RPMI7951 (cell line): ENCODE measurements around the gene TSPAN3. TPM values are rescaled to one million over a fixed set of nuclear protein-coding genes. Genes with fewer than 3 reads are reported as not detected.

Source experiments
- DNase-seq: peaks from one replicate; pipeline ENCODE4 v3.0.0-alpha.2; 2012; ENCODE audit warnings: low read depth
- total RNA-seq: library from RNA; depleted of rRNA; stranded (reverse); fragments of >200 nt; shearing (Covaris generic); gene quantifications from 2 replicates; pipeline ENCODE4 v1.2.3, GENCODE V29; 2014; rRNA removed

TSPAN3 gene
- total RNA-seq: 248 and 261 TPM in 2 replicates

DNA sequence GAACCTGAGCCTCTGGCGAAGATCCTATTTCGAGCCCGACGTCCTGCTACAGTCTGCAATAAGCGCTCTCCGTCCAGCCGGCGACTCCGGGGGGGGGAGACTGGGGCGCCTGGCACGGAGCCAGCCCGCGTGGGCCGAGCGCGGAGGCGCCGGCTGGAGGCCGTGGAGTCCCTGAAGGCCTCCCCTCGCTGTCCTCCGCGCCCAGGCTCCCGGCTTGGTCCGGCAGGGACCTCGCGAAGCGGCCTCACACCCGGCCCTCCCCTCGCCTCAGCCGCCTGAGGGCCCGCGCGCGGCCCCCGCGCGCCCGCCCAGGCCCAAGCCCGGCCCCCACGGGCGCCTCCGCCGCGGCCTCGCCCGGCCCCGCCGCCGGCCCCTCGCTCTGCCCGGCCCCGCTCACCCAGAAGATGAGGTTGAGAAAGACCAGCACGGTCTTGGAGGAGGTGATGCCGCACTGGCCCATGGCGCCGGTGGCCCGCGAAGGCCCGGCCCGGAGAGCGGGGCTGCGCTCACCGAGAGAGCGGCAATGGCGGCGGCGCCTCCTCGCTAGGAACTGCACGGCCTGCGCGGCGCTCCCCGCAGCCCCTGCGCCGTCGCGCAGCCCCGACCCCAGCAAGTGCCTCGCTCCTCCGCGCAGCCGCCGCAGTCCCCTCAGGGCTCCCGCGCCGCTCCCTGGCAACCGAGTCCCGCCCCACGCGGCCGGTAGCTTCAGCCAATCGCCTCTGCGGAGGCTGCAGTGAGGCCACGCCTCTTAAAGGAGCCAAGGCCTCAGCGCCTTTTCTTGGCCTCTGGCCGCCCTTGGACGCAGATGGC, at the start of gene TSPAN3:
TSPAN3 (minus strand) TSS at position 615 of the 810 bp plus-strand sequence; CDS start at position 460, 155 bp downstream.
- DNase-seq: peak; percentile 90

DNA sequence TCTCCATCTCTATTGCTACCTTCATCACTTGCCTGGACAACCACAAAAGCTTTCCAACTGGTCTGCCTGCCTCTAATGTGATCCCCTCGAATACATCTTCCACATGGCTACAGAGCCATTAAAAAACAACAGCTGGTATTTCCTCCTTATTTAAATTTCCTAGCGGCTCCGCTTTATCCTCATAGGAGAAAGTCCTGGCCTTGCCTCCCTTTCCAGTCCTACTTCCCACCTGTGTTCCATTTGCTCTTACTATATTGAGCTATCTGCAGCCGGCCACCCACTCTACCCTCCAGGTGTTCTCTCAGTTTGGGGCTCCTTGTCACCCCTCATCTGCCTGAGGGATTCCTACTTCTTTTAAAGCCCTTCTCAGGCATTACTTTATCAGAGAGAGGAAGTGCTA, 49.7 kb upstream of the TSPAN3 start:
- DNase-seq: no peak

DNA sequence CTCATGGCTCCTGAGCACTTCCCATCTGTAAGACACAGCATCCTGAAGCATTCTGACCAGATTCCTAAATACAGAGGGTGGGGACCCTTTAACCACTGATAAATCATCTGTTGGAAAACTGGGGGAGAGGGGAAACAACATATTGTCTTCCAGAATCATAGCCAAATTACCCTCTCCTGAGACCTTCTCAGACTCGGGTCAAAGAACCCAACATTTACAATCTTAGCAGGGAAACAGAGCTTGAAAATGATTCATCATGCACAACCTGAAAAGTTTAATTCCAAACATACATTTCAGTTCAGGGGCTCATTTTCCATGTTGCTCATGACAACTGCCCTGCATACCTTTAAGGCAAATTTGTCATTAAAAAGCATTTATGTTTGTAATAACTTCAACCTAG, 48.5 kb upstream of the TSPAN3 start:
- no peak for DNase-seq

DNA sequence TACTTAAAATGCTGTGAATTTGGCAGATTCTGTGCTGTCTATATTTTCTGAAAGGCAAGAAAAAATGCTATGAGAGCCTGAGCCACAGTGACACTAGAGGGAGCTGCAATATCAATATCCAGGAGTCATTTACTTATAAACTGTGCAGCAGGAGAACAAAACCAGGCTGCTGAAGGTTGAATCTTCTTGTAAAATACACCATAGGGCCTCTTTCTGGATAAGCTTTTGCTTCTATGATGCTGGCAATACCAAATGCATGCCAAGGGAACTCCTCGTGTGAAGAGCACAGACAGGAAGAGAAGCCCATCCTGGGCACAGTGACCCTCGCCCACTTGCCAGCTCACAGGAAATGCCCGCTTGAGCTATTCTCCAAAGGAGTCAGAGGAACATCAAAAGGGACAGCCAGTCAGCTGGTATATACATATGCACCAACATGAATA, 48.0 kb upstream of the TSPAN3 start:
- peak; percentile 71 for DNase-seq

DNA sequence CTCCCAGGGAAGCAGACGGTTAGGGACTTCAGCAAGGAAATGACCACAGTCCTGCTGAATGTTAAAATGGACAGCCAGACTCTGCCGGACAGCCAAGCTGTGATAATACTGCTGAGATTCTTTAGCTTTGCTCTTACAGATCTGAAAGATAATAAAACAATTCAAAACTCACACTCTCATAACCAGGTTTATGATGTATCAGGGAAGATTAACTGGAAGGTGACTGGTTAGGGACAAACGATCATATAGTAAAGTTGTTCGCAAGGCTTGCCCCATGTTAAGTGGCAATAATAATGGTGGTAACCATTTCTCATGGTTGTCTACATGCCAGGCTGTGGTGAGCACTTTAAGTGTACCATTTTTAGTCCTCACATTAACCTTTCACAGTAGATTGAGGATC, 44.3 kb upstream of the TSPAN3 start:
- DNase-seq: no peak

DNA sequence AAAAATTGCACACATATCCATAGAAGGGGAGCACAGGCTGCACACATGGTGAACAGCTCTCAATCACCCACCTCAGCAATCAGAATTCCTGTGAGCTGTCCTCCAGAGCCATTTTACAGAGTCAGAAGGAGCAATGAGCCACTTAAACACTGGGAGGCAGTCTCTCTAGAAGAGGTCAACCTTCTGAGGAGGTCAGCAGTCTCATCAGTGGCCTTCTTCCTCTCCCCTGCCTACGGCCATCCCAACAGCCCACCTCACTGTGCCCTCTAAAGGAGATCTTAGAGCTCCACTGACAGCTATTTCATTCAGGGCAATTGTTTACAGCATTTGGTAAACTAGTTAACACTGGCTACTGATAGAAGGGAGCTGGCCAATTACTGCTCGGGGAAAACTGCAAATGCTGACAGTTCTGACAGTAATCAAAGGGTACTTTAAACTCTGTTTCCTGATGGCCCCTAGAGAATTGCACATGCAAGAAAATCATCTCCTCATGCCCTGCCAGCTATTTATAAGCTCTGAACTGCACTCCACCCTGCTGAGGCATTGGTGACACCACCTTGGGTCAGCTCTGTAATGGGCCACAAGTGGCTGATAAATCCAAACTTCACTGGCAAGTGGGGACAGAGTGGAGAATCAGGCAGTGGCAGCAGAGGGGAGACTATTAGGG, 42.1 kb upstream of the TSPAN3 start:
- no peak for DNase-seq

DNA sequence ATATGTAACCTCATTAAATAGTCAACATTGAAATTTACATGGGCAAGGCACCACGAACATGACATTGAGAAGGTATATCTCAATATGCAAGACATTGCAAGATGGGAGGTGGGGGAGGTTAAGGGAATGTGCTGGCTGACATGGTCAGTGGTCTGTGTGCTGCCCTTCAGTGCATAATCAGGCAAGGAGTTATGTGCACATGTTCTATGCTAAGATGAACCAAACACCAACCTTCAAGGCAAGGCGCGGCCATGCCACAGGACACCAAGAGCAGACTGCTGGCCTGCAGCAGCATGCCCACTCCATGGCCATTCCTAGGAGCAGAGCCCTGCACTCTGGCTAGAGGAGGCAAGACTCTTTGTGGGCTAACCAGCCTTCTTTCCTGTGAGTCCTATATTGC, 40.9 kb upstream of the TSPAN3 start:
- no peak for DNase-seq

DNA sequence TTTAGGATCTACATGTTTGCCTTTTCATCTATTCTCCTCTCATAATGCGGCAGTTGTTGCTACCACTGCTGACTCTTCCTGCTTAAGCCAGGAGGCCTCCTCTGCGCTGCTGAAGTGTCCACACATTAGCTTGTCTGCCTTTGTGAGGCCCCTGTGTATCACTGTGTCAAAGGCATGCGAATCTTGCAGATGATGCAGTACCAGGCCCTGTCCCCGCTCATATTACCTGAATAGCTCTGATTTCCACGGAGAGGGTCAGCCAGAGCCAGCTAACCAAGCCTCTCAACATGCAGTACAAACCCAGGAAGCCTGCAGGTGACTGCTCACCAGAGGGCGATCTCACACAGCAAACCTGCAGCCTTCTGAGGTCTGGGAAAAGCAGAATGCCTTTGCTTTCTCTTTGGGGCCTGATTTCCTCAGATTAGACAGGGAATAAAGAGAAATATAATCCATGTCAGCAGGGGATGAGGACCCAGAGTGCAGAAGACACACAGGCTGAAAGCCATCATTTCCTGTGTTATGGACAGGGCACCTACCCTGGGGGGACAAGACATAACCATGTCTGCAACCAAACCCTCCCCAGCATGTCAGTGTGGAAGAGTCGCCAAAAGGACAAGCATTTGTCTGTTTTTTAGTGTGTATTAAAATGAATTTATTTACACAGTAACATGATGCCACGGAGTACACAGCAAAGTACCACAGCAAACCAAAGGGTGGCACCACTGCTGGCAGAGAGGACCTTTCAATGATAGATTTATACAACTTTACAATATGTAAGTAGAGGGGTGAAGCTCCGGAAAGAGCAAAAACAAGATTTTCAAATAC, 36.8 kb upstream of the TSPAN3 start:
- peak; percentile 45 for DNase-seq

DNA sequence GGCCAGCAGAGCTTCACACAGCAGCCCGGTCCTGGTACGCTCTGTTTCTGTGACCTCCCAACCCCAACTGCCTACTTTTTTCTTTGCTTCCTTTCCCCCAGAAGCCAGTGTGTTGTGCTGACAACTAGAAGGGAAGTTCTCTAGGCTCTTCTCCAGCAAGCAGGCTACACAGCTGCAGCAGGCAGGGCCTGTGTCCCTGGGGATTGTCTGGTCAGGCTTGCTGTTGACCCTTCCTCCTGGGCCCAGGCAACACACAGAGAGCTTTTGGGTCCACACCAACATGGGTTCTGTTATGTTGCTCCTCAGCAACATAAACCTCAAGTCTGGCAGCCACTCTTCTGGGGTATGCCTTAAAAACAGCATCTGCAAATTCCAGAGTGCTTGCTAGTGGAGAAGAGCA, 36.2 kb upstream of the TSPAN3 start:
- DNase-seq: no peak

DNA sequence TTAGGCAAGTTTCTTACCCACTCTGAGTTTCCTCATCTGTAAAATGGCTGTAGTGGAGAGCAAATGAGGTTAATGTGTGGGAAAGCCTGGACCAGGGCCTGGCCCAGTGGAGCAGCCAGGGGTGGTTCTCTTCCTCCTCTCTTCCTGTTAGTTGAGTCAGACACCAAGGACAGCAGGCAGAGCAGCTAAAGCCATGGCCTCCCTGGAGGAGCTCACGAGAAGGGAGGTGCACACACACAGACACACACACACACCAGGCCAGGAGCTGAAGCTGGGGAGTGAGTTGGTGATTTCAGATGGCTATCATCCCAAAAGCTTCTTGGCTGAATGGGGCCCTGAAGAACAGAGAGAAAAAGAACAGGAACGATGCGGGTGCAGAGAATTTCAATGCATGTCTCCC, 33.2 kb upstream of the TSPAN3 start:
- no peak for DNase-seq

DNA sequence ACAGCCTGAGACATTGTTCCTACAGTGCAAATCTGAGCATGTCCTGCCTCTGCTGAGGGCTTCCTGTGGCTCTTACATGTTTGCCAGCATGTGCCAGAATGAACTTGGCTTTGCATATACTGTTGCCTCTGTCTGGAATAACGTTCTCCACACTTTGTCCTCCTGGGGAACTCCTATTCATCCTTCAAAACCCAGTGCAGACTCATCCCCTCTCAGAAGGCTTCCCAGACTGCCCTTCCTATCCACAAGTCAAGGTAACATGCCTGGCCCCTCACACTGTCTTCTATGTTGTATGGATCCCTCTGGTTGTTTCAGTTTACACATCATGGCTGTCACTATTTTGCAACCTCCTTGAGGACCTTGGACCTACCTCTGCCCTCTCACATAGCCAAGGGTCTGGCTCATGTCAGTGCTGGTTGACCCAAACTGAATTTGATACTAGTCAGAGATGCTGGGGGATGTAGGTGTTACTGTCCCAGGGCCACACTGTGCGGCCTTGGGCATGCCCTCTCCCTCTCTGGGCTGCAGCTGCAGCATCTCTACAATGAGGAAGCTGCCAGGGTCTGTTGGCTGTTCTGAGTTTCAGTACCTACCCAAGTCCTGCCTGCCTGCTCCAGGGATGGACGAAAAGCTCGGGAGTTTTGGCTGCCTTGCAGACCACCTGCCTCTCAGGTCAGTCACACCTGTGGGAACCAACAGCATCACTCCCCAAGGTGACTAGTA, 29.0 kb upstream of the TSPAN3 start:
- no peak for DNase-seq

DNA sequence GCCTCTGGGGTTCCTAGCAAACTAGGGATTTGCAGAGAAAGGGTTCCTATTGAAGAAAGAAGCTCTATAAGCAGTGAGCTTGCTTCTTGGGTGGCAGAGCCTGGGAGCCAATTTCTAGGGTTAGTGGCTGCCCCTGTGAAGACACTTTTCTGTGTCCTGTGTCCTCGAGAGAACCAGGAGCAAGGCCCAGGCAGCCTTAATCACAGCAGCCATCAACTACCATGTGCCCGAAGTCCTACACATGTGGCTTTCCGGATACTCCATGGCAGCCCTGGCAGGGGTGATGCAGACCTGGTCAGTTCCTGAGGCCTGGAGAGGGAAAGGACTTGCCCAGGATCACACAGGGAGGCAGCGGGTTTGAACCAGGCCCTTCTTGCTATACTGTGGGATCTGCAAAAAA, 27.7 kb upstream of the TSPAN3 start:
- no peak for DNase-seq

DNA sequence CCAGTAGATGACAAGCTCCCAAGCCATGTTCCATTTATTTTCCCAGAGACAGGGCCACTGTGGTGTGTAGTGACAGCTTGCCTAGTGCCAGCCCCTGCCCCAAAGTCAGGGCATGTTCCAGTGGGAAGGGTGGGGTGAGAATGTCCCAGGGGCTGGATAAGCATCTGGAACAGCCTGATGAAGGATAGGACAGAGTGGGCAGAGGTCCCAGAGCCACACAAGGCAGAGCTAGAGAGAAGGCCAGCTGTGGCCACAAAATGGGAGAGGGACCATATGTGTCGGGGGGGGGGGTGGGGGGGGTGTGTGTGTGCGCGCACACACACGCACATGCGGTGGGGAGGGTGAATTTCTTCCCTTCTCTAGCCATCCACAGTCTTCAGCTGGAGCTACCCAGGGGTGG, 27.0 kb upstream of the TSPAN3 start:
- no peak for DNase-seq

DNA sequence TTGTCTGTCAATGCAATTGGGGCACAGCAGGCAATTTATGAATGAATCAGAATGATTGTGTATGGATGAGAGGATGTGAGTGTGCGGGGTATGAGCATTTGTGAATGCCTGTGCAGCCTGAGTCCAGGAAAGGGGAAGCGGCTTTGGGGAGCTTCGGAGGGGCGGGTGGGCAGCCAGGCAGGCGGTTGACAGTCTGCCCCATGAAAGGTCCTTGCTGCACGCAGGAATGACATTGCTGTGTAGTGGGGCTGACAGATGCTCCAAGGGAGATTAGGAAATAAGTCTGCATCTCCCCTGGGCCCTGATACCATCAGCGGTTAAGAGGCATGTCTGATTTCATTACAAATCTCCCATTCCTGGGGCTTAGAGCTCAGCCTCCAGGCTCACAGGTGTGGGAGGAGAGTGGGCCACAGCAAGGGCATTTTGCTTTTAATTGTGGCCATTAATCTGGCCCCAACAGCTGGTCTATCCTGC, 26.4 kb upstream of the TSPAN3 start:
- DNase-seq: peak; percentile 11

DNA sequence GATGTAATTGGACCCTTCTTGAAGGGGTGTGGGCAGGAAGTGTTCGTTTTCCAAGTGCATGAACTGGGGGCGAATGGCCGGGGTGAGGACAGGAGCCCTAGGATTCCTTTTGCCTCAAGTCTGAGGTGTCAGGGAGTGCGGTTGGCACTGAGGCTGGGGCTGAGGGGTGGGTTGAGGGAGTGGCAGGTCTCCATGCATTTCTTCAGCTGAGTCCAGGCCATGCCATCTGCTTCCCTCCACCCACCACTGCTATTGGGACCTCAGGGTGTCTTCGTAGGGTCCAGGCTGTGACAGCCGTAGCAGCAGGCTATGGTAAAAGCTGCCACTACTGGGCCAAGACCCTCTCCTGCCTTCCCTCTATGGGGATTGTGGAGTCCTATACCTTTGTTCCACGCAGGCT, 25.6 kb upstream of the TSPAN3 start:
- no peak for DNase-seq

DNA sequence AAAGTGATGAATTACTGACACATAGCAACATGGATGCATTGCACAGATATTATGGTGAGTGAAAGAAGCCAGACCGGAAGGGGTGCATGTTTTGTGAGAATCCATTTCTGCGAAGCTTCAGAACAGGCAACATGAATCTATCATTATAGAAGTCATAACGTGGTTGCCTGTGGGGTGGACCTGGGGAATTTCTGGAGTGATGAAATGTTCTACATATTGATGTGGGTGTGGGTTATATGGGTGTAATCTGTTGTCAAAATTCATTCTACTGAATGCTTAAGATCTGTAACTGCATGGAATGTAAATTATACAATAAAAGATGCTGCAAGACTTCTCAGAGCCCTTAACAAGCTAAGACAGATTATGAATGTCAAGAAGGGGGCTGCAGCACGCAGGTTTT, 25.2 kb upstream of the TSPAN3 start:
- no peak for DNase-seq

DNA sequence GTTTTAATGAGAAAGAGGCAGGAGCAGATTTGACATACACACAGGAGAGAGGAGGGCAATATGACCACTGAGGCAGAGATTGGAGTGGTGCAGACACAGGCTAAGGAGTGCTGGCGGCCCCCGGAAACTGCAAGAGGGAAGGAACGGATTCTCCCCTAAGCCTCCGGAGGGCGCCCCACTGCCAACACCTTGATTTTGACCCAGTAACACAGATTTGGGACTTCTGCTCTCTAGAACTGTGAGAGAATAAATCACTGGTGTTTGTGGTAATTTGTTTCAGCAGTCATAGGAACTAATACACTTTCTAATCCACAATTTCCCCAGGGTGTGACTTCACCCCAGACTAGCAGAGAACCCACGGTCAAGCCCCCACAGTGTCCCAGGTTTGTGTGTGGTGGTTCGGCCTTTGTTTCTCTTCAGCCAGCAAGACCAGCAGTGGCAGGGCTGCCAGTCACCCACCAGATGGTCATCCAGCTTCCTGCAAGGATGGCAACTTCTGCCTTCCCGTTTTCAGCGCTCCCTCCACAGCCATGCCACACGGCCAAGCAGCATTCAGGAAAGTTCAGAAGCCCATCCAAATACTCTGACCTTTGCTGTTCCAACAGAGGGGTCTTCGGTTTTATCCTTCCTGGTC, 23.6 kb upstream of the TSPAN3 start:
- DNase-seq: no peak

DNA sequence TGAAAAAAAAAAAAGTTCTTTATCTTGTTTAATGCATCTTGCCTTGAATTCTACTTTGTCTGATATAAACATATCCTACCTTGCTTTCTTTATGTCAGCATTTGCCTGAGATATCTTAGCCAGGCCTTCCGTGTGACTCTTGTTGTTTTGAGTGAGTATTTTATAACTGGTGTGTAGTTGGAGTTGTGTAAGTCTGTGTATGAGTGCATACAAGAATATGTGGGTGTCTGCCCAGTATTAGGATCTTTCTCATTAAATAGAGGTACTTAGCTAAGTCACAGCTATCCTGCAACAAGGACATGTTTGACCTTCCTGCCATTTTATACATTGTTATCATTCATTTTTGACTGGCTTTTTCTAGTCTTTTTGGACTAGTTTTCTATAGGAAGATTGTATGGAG, 22.5 kb upstream of the TSPAN3 start:
- DNase-seq: no peak

DNA sequence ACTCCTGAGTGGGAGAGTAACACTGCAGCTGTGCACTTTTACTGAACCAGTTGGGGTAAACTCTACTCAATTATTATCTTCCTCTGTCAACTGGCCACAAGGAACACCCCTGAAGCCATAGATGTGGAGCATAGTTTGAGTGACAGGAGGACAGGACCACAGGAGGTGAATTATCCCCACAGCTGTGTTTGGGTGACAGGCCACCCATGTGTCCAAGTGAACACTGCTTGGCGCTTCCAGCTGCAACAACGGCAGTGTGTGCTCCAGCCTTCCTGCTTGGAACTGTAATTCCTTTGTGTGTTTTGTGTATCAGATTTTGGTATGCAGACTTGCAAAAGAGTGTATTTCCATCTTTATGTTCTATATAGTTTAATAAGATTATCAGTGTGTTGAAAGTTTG, 20.2 kb upstream of the TSPAN3 start:
- DNase-seq: no peak

DNA sequence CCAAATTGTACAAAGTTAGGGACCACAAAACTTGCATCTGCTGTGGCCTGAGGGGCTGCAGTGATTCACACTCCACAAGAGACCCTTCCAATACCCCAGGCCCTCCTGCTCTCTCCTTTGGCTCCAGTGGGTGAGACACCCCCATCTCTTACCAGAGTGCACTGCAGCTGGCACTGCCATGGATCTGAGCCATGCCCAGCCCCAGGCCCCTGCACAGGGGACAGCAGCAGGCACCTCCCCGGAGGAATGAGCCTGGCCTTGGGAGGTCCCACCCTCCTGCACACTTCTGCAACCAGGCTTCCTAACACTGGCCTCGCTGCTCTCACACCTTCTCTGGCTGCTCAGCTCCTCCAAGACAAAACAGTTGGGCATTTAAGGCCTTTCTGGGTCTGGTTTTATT, 16.3 kb upstream of the TSPAN3 start:
- DNase-seq: no peak

DNA sequence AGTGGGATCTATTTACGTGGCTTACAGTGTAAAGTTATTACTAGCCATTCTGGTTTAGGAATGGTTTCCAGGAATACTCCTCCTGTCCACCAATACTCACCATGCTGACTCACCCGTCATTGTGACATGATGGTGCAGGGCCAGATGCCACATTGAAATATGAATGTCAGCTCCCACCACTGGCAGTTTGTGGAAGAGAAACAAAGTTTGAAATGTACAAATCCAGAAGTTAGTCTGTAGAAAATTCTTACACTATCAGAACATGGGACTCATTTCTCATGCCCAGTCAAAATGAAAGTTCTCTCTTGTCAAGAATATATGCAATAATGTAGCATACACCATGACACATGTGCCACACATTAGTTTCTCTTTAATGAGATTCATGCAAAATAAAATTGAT, 14.4 kb upstream of the TSPAN3 start:
- peak; percentile 72 for DNase-seq
